ENCODE data around the gene SPEF1. TPM values are rescaled to one million over a fixed set of nuclear protein-coding genes. Genes with fewer than 3 reads are reported as not detected.

The SPEF1 gene
- total and polyA plus RNA-seq, 2 of the 13 experiments (the other 11 are each of a cell fraction or from before 2014, with no cell fraction given), result 0.11 to 0.27 TPM

GRCh38 chr20:3811467-3812258 lies 30.4 kb upstream of the SPEF1 start (continued):
- TF ChIP-seq ZNF570 (CRISPR knock-in tag; IDR thresholded peaks at IDR 0.05; ENCODE audit: borderline replicate concordance) (no peak), ZNF484 (CRISPR knock-in tag; IDR thresholded peaks at IDR 0.05; ENCODE audit: borderline replicate concordance, low read depth) (no peak), ZNF343 (CRISPR knock-in tag; IDR thresholded peaks at IDR 0.05) (peak; percentile 82; the same call in 1 of the 2 replicates), SOX6 (IDR thresholded peaks at IDR 0.05) (no peak), SOX6 (CRISPR knock-in tag; IDR thresholded peaks at IDR 0.05) (peak; percentile 85), PAF1 (CRISPR knock-in tag; IDR thresholded peaks at IDR 0.05) (no peak), MTF2 (CRISPR knock-in tag; IDR thresholded peaks at IDR 0.05; ENCODE audit: borderline replicate concordance) (no peak), RAD21 (CRISPR knock-in tag; IDR thresholded peaks at IDR 0.05) (peak; percentile 29; the same call in 1 of the 2 replicates), RFX1 (IDR thresholded peaks at IDR 0.05) (no peak), NKX3-1 (CRISPR knock-in tag; IDR thresholded peaks at IDR 0.05) (peak; percentile 98), BRD4 (CRISPR knock-in tag; IDR thresholded peaks at IDR 0.05) (peak; percentile 84; the same call in 1 of the 2 replicates), RBM22 (optimal IDR thresholded peaks at IDR 0.05; ENCODE audit: low read length) (no peak), ZNF530 (CRISPR knock-in tag; IDR thresholded peaks at IDR 0.05; ENCODE audit: low read depth) (no peak), KDM5A (IDR thresholded peaks at IDR 0.05; ENCODE audit: borderline replicate concordance, low read length) (no peak), ETV5 (CRISPR knock-in tag; IDR thresholded peaks at IDR 0.05; ENCODE audit: borderline replicate concordance) (peak; percentile 84), ZNF430 (CRISPR knock-in tag; IDR thresholded peaks at IDR 0.05) (peak; percentile 95), YEATS2 (CRISPR knock-in tag; IDR thresholded peaks at IDR 0.05; ENCODE audit: borderline replicate concordance) (peak; percentile 93), CTCF (CRISPR knock-in tag; IDR thresholded peaks at IDR 0.05) (peak; percentile 36), ARNT2 (CRISPR knock-in tag; IDR thresholded peaks at IDR 0.05; ENCODE audit: low read depth) (peak; percentile 98), ZFYVE20 (CRISPR knock-in tag; IDR thresholded peaks at IDR 0.05; ENCODE audit: borderline replicate concordance, low read depth) (no peak), POLR2G (IDR thresholded peaks at IDR 0.05; ENCODE audit: low read depth, low read length) (peak; percentile 84), EED (CRISPR knock-in tag; IDR thresholded peaks at IDR 0.05) (peak; percentile 95), TBL1XR1 (IDR thresholded peaks at IDR 0.05; ENCODE audit: borderline replicate concordance, low read length, partially characterized antibody) (peak; percentile 72), KDM1A (CRISPR knock-in tag; IDR thresholded peaks at IDR 0.05) (0 out of 2 replicates have a peak, but pooled peaks have one; percentile 41), ZNF770 (CRISPR knock-in tag; IDR thresholded peaks at IDR 0.05) (peak; percentile 94), NFIC (IDR thresholded peaks at IDR 0.05; ENCODE audit: low read length) (no peak)
- TF ChIP-seq, protein P1, sequence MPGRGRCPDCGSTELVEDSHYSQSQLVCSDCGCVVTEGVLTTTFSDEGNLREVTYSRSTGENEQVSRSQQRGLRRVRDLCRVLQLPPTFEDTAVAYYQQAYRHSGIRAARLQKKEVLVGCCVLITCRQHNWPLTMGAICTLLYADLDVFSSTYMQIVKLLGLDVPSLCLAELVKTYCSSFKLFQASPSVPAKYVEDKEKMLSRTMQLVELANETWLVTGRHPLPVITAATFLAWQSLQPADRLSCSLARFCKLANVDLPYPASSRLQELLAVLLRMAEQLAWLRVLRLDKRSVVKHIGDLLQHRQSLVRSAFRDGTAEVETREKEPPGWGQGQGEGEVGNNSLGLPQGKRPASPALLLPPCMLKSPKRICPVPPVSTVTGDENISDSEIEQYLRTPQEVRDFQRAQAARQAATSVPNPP (CRISPR knock-in tag; IDR thresholded peaks at IDR 0.05), result peak; percentile 74; the same call in 1 of the 2 replicates
